ENCODE results near the gene PLAC9.

- no peak for TF ChIP-seq POLR2A (IDR thresholded peaks at IDR 0.05)
- no peak for TF ChIP-seq CTCF (IDR thresholded peaks at IDR 0.05)
Measured at GRCh38 chr10:80172896-80173295, 40.4 kb downstream of the PLAC9 start.

All from Peyer's patch (tissue), 4 donors.